Putamen (tissue), 1 donor: ENCODE data around the gene SLTM.
"Not testable (repeated sequence)": the region's sequence is repeated elsewhere in the genome, so short reads cannot be mapped to it uniquely, and the experiment has no call there.

ENCODE experiments used
- DNase-seq: peaks from one replicate; pipeline ENCODE4 v3.0.0-alpha.2; 2016; ENCODE audit warnings: low spot score

Gene SLTM

GRCh38 chr15:58933281-58934113 is at the start of gene SLTM:
Gene SLTM (minus strand): TSS chr15:58933679. CDS start chr15:58933565, 114 bp downstream.
- DNase-seq, result peak; percentile 94

- DNase-seq, result no peak
Measured at GRCh38 chr15:58983261-58983660, 49.8 kb upstream of the SLTM start.

GRCh38 chr15:58981808-58982475 is 48.5 kb upstream of the SLTM start:
- no peak for DNase-seq

- peak; percentile 17 for DNase-seq
Measured at GRCh38 chr15:58980351-58980939, 47.0 kb upstream of the SLTM start.

- DNase-seq, result no peak
Measured at GRCh38 chr15:58977887-58978286, 44.4 kb upstream of the SLTM start.

GRCh38 chr15:58967479-58967878 is 34.0 kb upstream of the SLTM start:
- DNase-seq, result no peak

- DNase-seq, result no peak
Measured at GRCh38 chr15:58966698-58967097, 33.2 kb upstream of the SLTM start.

GRCh38 chr15:58962662-58963565 is 29.4 kb upstream of the SLTM start:
- DNase-seq, result no peak

- DNase-seq, result no peak
Measured at GRCh38 chr15:58962136-58962535, 28.7 kb upstream of the SLTM start.

GRCh38 chr15:58958811-58959210 is 25.3 kb upstream of the SLTM start:
- no peak for DNase-seq

- peak; percentile 31 for DNase-seq
Measured at GRCh38 chr15:58957101-58957973, 23.9 kb upstream of the SLTM start.

- no peak for DNase-seq
Measured at GRCh38 chr15:58952751-58953150, 19.3 kb upstream of the SLTM start.

GRCh38 chr15:58951388-58952007 is 18.0 kb upstream of the SLTM start:
- DNase-seq, result no peak

- no peak for DNase-seq
Measured at GRCh38 chr15:58947179-58947578, 13.7 kb upstream of the SLTM start.

- DNase-seq, result not testable (repeated sequence)
Measured at GRCh38 chr15:58934974-58935373, 1.5 kb upstream of the SLTM start.

- no peak for DNase-seq
Measured at GRCh38 chr15:58934521-58934920, 1.0 kb upstream of the SLTM start.

GRCh38 chr15:58934114-58934447 is 602 bp upstream of the SLTM start:
- DNase-seq, result no peak

GRCh38 chr15:58932710-58933280 is 684 bp downstream of the SLTM start:
- DNase-seq, result peak; percentile 39

- no peak for DNase-seq
Measured at GRCh38 chr15:58931987-58932588, 1.4 kb downstream of the SLTM start.

- DNase-seq, result no peak
Measured at GRCh38 chr15:58929891-58930416, 3.5 kb downstream of the SLTM start.
